ENCODE measurements around the gene CHRM5. TPM values are rescaled to one million over a fixed set of nuclear protein-coding genes. Genes with fewer than 3 reads are reported as not detected.

CHRM5 gene
- total RNA-seq, 1 experiment from 2014 or later, result not detected

- no peak overlapping the region for H3K4me3 ChIP-seq (ENCODE audit: low read depth, low read length)
- H3K9me3 ChIP-seq, result no peaks in the 10 kb centered on the region
- intact Hi-C loops (cut with micrococcal nuclease; ENCODE audit: unreplicated experiment), result no loop called here
- Mint-ChIP-seq H3K4me1 (ENCODE audit: low read depth, unreplicated experiment) (no peaks in the 10 kb centered on the region), H3K9me3 (ENCODE audit: unreplicated experiment) (no peaks in the 10 kb centered on the region), H3K4me3 (ENCODE audit: unreplicated experiment) (no peak overlapping the region), H3K27me3 (ENCODE audit: insufficient read depth, unreplicated experiment) (no peaks in the 10 kb centered on the region), H3K36me3 (ENCODE audit: insufficient read depth, unreplicated experiment) (no peaks in the 10 kb centered on the region), H3K27ac (ENCODE audit: unreplicated experiment) (no peak overlapping the region)
- no peak for TF ChIP-seq CTCF (IDR thresholded peaks at IDR 0.05; ENCODE audit: insufficient read depth in 1 of 2, low read depth in 1 of 2, low read length in 1 of 2, severe bottlenecking in 1 of 2, unreplicated experiment in 1 of 2)
- H3K4me1 ChIP-seq, result no peaks in the 10 kb centered on the region
- ChIA-PET CTCF (no interaction called here), POLR2A (no interaction called here)
- no TSS peak for BruUV-seq (replicated peaks)
- H3K27me3 ChIP-seq (replicated peaks; ENCODE audit: control insufficient read depth, insufficient read depth, low read length), result no peaks in the 10 kb centered on the region
- H3K36me3 ChIP-seq (ENCODE audit: control insufficient read depth, insufficient read depth, low read length), result no peaks in the 10 kb centered on the region
- DNase-seq, result no peak
Measured at GRCh38 chr15:33932734-33933133, 35.6 kb upstream of the CHRM5 start.

GRCh38 chr15:33934396-33934795 lies 33.9 kb upstream of the CHRM5 start:
- intact Hi-C loops (cut with micrococcal nuclease; ENCODE audit: unreplicated experiment), result no loop called here
- TF ChIP-seq CTCF (IDR thresholded peaks at IDR 0.05; ENCODE audit: insufficient read depth in 1 of 2, low read depth in 1 of 2, low read length in 1 of 2, severe bottlenecking in 1 of 2, unreplicated experiment in 1 of 2), result no peak
- Mint-ChIP-seq H3K4me3 (ENCODE audit: unreplicated experiment) (no peak overlapping the region), H3K36me3 (ENCODE audit: insufficient read depth, unreplicated experiment) (no peaks in the 10 kb centered on the region), H3K27me3 (ENCODE audit: insufficient read depth, unreplicated experiment) (no peaks in the 10 kb centered on the region), H3K9me3 (ENCODE audit: unreplicated experiment) (no peaks in the 10 kb centered on the region), H3K27ac (ENCODE audit: unreplicated experiment) (no peak overlapping the region), H3K4me1 (ENCODE audit: low read depth, unreplicated experiment) (no peaks in the 10 kb centered on the region)
- CTCF ChIA-PET, result no interaction called here
- H3K36me3 ChIP-seq (ENCODE audit: control insufficient read depth, insufficient read depth, low read length), result no peaks in the 10 kb centered on the region
- H3K27me3 ChIP-seq (replicated peaks; ENCODE audit: control insufficient read depth, insufficient read depth, low read length), result no peaks in the 10 kb centered on the region
- no peak for DNase-seq
- no peaks in the 10 kb centered on the region for H3K4me1 ChIP-seq
- H3K4me3 ChIP-seq (ENCODE audit: low read depth, low read length), result no peak overlapping the region
- POLR2A ChIA-PET, result no interaction called here
- BruUV-seq (replicated peaks), result no TSS peak
- H3K9me3 ChIP-seq, result no peaks in the 10 kb centered on the region

GRCh38 chr15:33934921-33935320 lies 33.4 kb upstream of the CHRM5 start:
- BruUV-seq (replicated peaks), result no TSS peak
- Histone ChIP-seq H3K4me3 (ENCODE audit: low read depth, low read length) (no peak overlapping the region), H3K27me3 (replicated peaks; ENCODE audit: control insufficient read depth, insufficient read depth, low read length) (no peaks in the 10 kb centered on the region), H3K36me3 (ENCODE audit: control insufficient read depth, insufficient read depth, low read length) (no peaks in the 10 kb centered on the region), H3K4me1 (no peaks in the 10 kb centered on the region), H3K9me3 (no peaks in the 10 kb centered on the region)
- no peak for TF ChIP-seq CTCF (IDR thresholded peaks at IDR 0.05; ENCODE audit: insufficient read depth in 1 of 2, low read depth in 1 of 2, low read length in 1 of 2, severe bottlenecking in 1 of 2, unreplicated experiment in 1 of 2)
- CTCF ChIA-PET, result no interaction called here
- DNase-seq, result no peak
- intact Hi-C loops (cut with micrococcal nuclease; ENCODE audit: unreplicated experiment), result loop anchor here (5.0 kb wide), 1 partner anchor 277 kb away; the partner anchor contains the start of gene KATNBL1
- Mint-ChIP-seq H3K27me3 (ENCODE audit: insufficient read depth, unreplicated experiment) (no peaks in the 10 kb centered on the region), H3K4me1 (ENCODE audit: low read depth, unreplicated experiment) (no peaks in the 10 kb centered on the region), H3K36me3 (ENCODE audit: insufficient read depth, unreplicated experiment) (no peaks in the 10 kb centered on the region), H3K4me3 (ENCODE audit: unreplicated experiment) (no peak overlapping the region), H3K9me3 (ENCODE audit: unreplicated experiment) (no peaks in the 10 kb centered on the region), H3K27ac (ENCODE audit: unreplicated experiment) (no peak overlapping the region)
- POLR2A ChIA-PET, result no interaction called here
